ENCODE measurements around the gene TCEA2.

DNA sequence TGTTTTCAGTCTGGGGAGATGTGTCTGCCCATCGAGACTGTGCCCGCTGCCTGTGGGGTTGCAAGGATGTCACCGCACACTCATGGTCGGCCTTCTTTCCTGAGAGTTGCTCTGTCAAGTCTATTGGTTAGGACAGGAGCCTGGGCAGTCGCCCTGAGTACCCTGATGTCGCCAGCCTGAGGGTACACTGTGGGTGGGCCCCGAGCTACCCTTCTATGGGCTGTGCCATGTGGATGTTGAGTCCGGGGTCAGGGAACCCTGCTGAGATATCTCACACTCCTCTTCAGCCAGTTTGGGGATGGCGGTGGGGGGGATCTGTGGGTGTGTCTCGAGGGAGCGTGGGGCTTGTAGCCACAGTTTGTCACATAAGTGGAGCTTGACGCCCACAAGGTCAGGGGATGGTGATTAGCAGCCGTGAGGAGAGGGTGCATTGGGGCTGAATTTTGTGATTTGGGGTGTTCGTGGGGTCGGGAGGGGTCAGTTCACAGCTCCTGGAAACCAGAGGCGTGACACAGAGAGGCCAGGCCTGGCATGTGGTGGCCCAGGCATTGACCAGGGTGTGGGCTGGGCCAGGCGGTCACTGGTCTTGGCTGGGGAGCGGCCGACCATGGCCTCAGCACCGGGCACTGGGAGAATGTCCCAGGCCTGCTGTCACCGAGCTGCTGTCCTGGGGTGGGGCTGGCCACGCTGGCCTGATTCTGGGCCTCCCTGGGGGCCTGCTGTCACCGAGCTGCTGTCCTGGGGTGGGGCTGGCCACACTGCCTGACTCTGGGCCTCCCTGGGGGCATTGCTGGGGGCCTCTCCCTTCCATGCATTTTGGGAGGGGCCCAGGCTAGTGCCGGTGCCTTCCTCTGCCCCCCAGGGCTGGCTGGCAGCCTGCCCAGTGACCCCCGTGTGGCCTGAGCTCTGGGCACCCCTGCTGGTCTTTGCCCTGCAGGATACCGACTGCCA is 46.0 kb downstream of the TCEA2 start:
- TF ChIP-seq, protein P1, sequence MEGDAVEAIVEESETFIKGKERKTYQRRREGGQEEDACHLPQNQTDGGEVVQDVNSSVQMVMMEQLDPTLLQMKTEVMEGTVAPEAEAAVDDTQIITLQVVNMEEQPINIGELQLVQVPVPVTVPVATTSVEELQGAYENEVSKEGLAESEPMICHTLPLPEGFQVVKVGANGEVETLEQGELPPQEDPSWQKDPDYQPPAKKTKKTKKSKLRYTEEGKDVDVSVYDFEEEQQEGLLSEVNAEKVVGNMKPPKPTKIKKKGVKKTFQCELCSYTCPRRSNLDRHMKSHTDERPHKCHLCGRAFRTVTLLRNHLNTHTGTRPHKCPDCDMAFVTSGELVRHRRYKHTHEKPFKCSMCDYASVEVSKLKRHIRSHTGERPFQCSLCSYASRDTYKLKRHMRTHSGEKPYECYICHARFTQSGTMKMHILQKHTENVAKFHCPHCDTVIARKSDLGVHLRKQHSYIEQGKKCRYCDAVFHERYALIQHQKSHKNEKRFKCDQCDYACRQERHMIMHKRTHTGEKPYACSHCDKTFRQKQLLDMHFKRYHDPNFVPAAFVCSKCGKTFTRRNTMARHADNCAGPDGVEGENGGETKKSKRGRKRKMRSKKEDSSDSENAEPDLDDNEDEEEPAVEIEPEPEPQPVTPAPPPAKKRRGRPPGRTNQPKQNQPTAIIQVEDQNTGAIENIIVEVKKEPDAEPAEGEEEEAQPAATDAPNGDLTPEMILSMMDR (IDR thresholded peaks at IDR 0.05) = no peak
- TF ChIP-seq EP300 (IDR thresholded peaks at IDR 0.05) (no peak), POLR2A (IDR thresholded peaks at IDR 0.05) (no peak), POLR2AphosphoS5 (IDR thresholded peaks at IDR 0.05) (no peak)

Measured in gastroesophageal sphincter (tissue), 3 donors.